Smooth muscle cell (in vitro differentiated cells): Measurements from ENCODE around the gene PRM3. TPM values are rescaled to one million over a fixed set of nuclear protein-coding genes. Genes with fewer than 3 reads are reported as not detected.

ENCODE experiments used
- DNase-seq: peaks from one replicate; lab custom pipeline; 2025; ENCODE audit not compliant: unreplicated experiment; lab: John Stamatoyannopoulos, UW
- H2AFZ ChIP-seq: fragments of 200-600 bp; sonication (generic); 2 replicates; pipeline ENCODE4 v1.6.0; 2016; ENCODE audit warnings: antibody characterized with exemption, low read depth, mild to moderate bottlenecking
- H3F3A ChIP-seq: fragments of 200-600 bp; sonication (generic); 2 replicates; pipeline ENCODE4 v1.6.0; 2017; ENCODE audit warnings: antibody characterized with exemption, low read depth
- H3K27ac ChIP-seq: fragments of 200-600 bp; sonication (generic); 2 replicates; pipeline ENCODE4 v1.5.1; 2016; ENCODE audit warnings: low read depth, mild to moderate bottlenecking
- H3K27me3 ChIP-seq: fragments of 200-600 bp; sonication (generic); 2 replicates; pipeline ENCODE4 v1.6.1; 2016; ENCODE audit warnings: low read depth, mild to moderate bottlenecking
- H3K36me3 ChIP-seq: fragments of 200-600 bp; sonication (generic); 2 replicates; pipeline ENCODE4 v1.5.1; 2016; ENCODE audit warnings: low read depth
- H3K4me1 ChIP-seq: fragments of 200-600 bp; sonication (generic); 2 replicates; pipeline ENCODE4 v1.5.1; 2016; ENCODE audit warnings: low read depth
- H3K4me2 ChIP-seq: fragments of 200-600 bp; sonication (generic); 2 replicates; pipeline ENCODE4 v1.6.0; 2016; ENCODE audit warnings: mild to moderate bottlenecking
- H3K4me3 ChIP-seq: fragments of 200-600 bp; sonication (generic); 2 replicates; pipeline ENCODE4 v1.5.1; 2016; ENCODE audit warnings: mild to moderate bottlenecking
- H3K79me2 ChIP-seq: fragments of 200-600 bp; sonication (generic); 2 replicates; pipeline ENCODE4 v1.6.0; 2016; ENCODE audit warnings: low read depth, mild to moderate bottlenecking
- H3K9ac ChIP-seq: fragments of 200-600 bp; sonication (generic); 2 replicates; pipeline ENCODE4 v1.6.0; 2016; ENCODE audit warnings: low read depth
- H3K9me3 ChIP-seq: fragments of 200-600 bp; sonication (generic); replicated peaks from 2 replicates; pipeline ENCODE4 v1.5.1; 2016; ENCODE audit warnings: low read depth
- H4K20me1 ChIP-seq: fragments of 200-600 bp; sonication (generic); 2 replicates; pipeline ENCODE4 v1.6.0; 2016; ENCODE audit warnings: low read depth
- WGBS: methylation state at CpG from one replicate; pipeline ENCODE4 v1.1.7; 2016; ENCODE audit warnings: low lambda C conversion rate; 5-methylcytosine and 5-hydroxymethylcytosine counted together
- polyA plus RNA-seq: library from polyadenylated mRNA; unstranded; fragments of >200 nt; fragmentation: Nextera tagmentation; extraction: Ambion mirVana; gene quantifications from 2 replicates; pipeline ENCODE4 v1.2.1, GENCODE V29; 2016
- total RNA-seq: library from RNA; depleted of rRNA; stranded (reverse); fragments of >200 nt; gene quantifications from 2 replicates; pipeline ENCODE4 v1.2.3, GENCODE V29; 2014
- TF ChIP-seq, protein P1 (sequence below): fragments of 200-600 bp; sonication (generic); IDR thresholded peaks from 2 replicates; pipeline ENCODE4 v1.5.1; 2017; ENCODE audit warnings: borderline replicate concordance, mild to moderate bottlenecking, antibody characterized with exemption; ENCODE audit not compliant: insufficient read depth, poor library complexity, severe bottlenecking

The PRM3 gene
- total and polyA plus RNA-seq, 2 experiments from 2014 or later, result not detected

DNA sequence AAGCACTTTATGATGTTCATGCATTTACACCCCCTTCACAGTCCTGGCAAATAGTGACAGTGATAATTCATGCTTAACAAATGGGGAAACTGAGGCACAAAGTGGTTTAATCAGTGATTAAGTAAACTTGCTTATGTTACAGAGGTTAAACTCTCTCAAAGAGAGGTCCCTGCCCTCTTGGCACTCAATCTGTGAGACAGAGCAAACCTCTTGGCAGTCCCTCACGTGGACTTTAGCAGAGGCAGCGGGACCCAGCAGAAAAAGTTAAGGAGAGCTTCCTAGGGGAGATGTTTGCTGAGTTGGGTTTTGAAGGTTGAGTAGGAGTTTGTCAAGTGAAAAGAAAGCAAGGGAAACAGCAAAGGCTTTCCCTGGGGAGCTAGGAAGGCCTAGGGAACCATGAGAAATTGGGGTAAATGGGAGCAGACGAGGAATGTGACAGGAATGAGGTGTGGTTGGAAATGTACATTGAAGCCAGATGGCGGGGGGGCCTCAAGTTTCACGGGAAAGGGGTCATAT lies 28.1 kb downstream of the PRM3 start:
- Histone ChIP-seq H3K27ac (no peak overlapping the region), H3K27me3 (no peaks in the 10 kb centered on the region), H3K9ac (no peak overlapping the region), H3K4me3 (no peak overlapping the region), H3K36me3 (no peaks in the 10 kb centered on the region), H3K4me1 (no peaks in the 10 kb centered on the region), H3K4me2 (no peak overlapping the region), H4K20me1 (no peaks in the 10 kb centered on the region), H3K79me2 (no peaks in the 10 kb centered on the region), H3K9me3 (no peaks in the 10 kb centered on the region), H2AFZ (no peak overlapping the region), H3F3A (peaks cover 1% of the 10 kb centered on the region)
- DNase-seq, result no peak
- 91% methylated on average over 5 of the region's 5 CpGs for WGBS
- TF ChIP-seq, protein P1, sequence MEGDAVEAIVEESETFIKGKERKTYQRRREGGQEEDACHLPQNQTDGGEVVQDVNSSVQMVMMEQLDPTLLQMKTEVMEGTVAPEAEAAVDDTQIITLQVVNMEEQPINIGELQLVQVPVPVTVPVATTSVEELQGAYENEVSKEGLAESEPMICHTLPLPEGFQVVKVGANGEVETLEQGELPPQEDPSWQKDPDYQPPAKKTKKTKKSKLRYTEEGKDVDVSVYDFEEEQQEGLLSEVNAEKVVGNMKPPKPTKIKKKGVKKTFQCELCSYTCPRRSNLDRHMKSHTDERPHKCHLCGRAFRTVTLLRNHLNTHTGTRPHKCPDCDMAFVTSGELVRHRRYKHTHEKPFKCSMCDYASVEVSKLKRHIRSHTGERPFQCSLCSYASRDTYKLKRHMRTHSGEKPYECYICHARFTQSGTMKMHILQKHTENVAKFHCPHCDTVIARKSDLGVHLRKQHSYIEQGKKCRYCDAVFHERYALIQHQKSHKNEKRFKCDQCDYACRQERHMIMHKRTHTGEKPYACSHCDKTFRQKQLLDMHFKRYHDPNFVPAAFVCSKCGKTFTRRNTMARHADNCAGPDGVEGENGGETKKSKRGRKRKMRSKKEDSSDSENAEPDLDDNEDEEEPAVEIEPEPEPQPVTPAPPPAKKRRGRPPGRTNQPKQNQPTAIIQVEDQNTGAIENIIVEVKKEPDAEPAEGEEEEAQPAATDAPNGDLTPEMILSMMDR, result no peak

DNA sequence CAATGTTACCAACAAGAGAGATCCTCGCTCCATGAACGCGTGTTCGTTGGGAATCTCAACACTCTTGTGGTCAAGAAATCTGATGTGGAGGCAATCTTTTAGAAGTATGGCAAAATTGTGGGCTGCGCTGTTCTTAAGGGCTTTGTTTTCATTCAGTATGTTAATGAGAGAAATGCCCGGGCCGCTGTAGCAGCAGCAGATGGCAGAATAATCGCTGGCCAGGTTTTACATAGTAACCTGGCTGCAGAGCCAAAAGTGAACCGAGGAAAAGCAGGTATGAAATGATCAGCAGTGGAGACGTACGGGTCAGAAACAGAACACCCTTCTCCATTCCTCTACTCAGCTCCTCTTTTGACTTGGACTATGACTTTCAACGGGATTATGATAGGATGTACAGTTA lies 30.8 kb downstream of the PRM3 start:
- TF ChIP-seq, protein P1, result no peak
- Histone ChIP-seq H2AFZ (no peak overlapping the region), H3K4me2 (no peak overlapping the region), H3F3A (no peaks in the 10 kb centered on the region), H3K36me3 (no peaks in the 10 kb centered on the region), H3K9ac (no peak overlapping the region), H3K27me3 (no peaks in the 10 kb centered on the region), H3K79me2 (no peaks in the 10 kb centered on the region), H4K20me1 (no peaks in the 10 kb centered on the region), H3K4me1 (no peaks in the 10 kb centered on the region), H3K9me3 (no peaks in the 10 kb centered on the region), H3K27ac (no peak overlapping the region), H3K4me3 (no peak overlapping the region)
- DNase-seq, result no peak
- 84% methylated on average over 12 of the region's 12 CpGs for WGBS

DNA sequence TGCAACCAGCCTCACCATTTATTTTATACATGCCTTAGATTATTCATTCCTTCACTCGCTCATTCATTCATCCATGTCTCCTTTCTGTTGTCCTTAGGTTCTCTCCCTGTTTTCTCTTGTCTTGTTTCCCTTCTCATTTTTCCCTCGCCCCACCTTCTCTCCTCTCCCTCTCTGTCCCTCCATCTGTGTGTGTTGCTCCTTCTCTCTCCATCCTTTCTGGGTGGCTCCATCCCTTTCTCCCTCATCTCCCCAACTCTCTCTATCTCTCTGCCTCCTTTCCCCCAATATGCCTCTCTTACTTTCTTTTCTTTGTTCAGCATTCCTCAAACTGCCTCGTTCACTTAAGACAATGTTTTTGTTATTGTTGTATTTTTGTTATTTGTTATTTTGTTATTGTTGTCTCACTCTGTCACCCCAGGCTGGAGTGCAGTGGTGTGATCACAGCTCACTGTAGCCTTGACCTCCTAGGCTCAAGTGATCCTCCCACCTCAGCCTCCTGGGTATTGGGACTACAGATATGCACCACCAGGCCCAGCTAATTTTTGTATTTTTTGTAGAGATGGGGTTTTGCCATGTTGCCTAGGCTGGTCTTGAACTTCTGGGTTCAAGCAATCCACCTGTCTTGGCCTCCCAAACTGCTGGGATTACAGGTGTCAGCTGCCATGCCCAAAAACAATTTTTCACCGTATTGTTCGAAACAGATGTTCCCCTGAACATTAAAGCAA lies 31.8 kb downstream of the PRM3 start:
- Histone ChIP-seq H3K36me3 (no peaks in the 10 kb centered on the region), H3F3A (no peaks in the 10 kb centered on the region), H3K9ac (no peak overlapping the region), H3K4me2 (no peak overlapping the region), H4K20me1 (no peaks in the 10 kb centered on the region), H2AFZ (no peak overlapping the region), H3K79me2 (no peaks in the 10 kb centered on the region), H3K27ac (no peak overlapping the region), H3K4me1 (no peaks in the 10 kb centered on the region), H3K27me3 (no peaks in the 10 kb centered on the region), H3K4me3 (no peak overlapping the region), H3K9me3 (no peaks in the 10 kb centered on the region)
- TF ChIP-seq, protein P1, result no peak
- 89% methylated on average over 5 of the region's 5 CpGs for WGBS
- no peak for DNase-seq
